SH-SY5Y (cell line): ENCODE results near the gene SEMA3G.

Experiments used
- GATA2 ChIP-seq: IDR thresholded peaks from 2 replicates; pipeline ENCODE4 v1.6.1; 2011; ENCODE audit warnings: mild to moderate bottlenecking, low read depth, low read length
- GATA3 ChIP-seq: IDR thresholded peaks from 2 replicates; pipeline ENCODE4 v1.6.1; 2011; ENCODE audit warnings: low read depth, mild to moderate bottlenecking, low read length, moderate library complexity

GRCh38 chr3:52396011-52396906 is 48.6 kb downstream of the SEMA3G start:
- no peak for TF ChIP-seq GATA2
- no peak for TF ChIP-seq GATA3
